TTC549 (cell line): ENCODE data around the gene CHCHD6.

ENCODE experiments used
- FAIRE-seq: peaks from 2 replicates; lab custom pipeline; 2012; peaks lifted over from hg19 to GRCh38; lab: Jason Lieb, UNC

The CHCHD6 gene

DNA sequence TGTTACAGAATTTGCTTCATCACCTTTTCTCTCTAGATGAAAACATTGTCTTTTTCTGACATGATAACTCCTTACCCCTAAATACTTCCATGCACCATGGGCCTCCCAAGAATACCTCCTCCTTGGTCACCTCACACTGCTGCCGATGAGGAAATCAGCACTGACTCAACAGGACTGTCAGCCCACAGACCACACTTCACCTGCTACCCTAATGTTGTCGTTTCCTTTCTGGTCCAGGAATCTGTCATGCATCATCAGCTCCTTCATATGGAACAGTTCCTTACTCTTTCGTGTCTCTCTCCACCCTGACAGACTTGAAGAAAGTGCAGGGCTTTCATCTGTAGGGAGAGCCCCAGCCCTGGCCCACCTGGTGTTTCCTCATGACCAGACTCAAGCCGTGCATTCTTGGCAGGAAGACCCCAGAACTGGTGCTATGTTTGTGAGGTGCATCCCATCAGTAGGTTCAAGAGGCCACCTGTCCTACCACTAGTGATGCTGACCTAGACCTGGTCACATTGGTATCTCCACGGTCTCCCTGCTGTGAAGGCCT is 237.8 kb downstream of the CHCHD6 start:
- no peak for FAIRE-seq

GRCh38 chr3:126944089-126944965 is 240.3 kb downstream of the CHCHD6 start:
- FAIRE-seq, result no peak

- no peak for FAIRE-seq
These were observed 241.2 kb downstream of the CHCHD6 start for GRCh38 chr3:126945171-126945721.

GRCh38 chr3:126945891-126946290 is 241.9 kb downstream of the CHCHD6 start:
- no peak for FAIRE-seq

DNA sequence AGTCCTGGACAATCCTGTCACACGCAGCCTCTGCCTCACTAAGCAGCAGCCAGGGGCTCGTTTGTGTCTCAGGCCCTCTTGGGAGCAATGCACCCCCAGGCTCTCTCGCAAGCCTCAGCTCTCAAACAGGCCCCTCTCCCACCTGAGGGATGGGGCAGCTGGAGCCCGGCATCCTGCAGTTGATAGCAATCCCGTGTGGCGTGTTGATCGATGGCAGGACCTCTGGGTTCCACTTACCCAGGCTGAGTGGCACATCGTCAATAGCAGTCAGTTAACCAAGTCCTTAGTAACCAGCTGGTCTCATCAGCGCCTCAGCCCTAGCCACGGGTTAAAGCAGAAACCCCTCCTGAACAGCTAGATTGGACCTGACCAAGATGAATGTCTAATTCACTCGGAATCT is 242.4 kb downstream of the CHCHD6 start:
- no peak for FAIRE-seq

GRCh38 chr3:126947429-126947828 is 243.4 kb downstream of the CHCHD6 start:
- no peak for FAIRE-seq

GRCh38 chr3:126948980-126949535 is 245.0 kb downstream of the CHCHD6 start:
- FAIRE-seq, result no peak

- no peak for FAIRE-seq
These were observed 247.5 kb downstream of the CHCHD6 start for GRCh38 chr3:126951561-126951960.

- no peak for FAIRE-seq
These were observed 248.4 kb downstream of the CHCHD6 start for GRCh38 chr3:126952261-126952982.

DNA sequence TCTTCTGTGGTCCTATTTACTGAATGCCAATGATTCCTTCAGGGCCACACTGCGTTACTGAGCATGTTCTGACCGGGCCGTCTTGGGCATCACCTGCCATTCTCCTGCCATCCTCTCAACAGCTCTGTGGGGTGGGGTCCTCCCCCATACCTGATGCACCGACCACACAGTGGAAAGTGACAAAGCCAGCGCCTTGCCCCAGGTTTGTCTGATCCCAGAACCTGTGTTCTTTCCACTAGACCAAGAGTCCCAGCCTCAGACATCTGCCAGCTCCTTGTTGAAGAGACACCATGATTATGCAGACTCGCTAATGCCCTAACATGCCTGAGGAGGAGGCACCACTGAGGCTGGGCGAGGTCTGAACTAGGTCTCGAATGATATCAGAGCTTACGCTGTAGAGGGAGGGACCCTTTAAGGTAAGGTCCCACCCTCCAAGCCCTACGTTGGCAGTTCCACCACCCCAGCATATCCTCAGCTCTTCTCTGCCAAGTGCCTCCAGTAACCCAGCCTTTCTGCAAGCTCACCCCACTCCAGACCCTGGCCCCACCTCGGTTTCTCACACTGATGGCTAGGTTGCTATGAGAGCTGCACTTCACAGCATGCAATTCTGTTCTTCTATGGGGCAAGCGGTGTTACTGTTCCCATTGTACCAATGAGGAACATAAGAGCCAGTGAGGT is 249.1 kb downstream of the CHCHD6 start:
- FAIRE-seq, result no peak

DNA sequence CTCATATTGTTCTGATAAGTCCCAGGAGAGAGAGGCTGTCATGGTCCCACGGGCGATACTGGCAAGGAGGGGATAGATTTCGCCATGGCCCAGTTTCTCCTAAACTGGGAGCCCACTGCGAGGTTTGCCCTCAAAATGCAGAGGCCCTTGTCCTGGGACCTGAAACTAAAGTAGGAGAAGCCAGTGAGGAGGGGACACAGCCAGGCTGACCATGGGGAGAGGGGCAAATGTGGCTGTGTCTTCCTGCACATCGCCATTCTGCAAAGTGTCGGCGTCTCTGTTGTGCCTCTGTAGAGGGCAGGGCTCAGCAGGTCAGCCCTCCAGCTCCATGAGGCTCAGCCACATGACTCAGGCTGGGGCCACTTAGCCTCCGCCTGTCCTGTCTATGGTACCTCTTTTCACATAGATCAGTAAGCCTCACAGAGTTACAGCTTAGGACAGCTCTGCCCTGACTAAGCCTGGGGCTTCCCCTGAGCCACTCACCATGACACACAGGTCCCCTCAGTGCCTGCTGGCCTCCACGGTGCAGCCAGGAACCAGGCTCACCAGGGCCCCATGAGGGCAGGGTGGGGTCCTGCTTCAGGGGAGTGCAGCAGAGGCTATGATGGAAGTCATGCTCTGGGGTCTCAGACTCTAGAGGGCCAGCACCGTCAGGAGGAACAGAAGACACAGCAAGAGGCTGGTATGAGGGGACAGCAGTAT is 250.3 kb downstream of the CHCHD6 start:
- no peak for FAIRE-seq

GRCh38 chr3:126955004-126955790 is 251.2 kb downstream of the CHCHD6 start:
- no peak for FAIRE-seq

GRCh38 chr3:126956361-126956760 is 252.3 kb downstream of the CHCHD6 start:
- FAIRE-seq, result no peak

GRCh38 chr3:126956866-126957650 is 253.0 kb downstream of the CHCHD6 start:
- no peak for FAIRE-seq

- no peak for FAIRE-seq
These were observed 254.0 kb downstream of the CHCHD6 start for GRCh38 chr3:126957776-126958637.

DNA sequence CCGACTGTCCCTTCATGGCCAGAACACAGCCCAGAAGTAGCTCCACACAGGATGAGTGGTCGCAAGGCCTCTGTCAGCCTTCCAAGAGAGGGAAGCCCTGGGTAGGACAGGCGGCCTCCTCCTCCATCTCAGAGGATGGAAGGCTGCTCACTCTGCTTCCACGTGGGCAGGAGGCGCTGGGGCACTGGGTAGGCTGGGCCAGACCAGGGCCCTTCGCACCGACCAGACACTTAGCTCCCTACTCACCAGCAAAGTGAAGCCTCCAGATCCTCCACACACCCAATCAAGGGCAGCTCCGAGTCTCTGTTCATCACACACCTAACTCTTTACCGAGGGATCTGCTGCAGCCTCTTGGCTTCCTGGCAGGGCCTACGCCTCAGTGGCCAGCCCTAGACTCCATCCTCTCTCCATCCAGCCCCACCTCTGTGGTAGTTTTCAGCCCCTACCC is 254.6 kb downstream of the CHCHD6 start:
- FAIRE-seq, result no peak

GRCh38 chr3:126959136-126959920 is 255.3 kb downstream of the CHCHD6 start:
- no peak for FAIRE-seq
